ENCODE results near the gene TBC1D12.
A peak's percentile ranks its signal among the peaks of the same experiment; 100 is the strongest.

GRCh38 chr10:94500063-94500462, 97.7 kb downstream of the TBC1D12 start:
- TF ChIP-seq, protein P1, sequence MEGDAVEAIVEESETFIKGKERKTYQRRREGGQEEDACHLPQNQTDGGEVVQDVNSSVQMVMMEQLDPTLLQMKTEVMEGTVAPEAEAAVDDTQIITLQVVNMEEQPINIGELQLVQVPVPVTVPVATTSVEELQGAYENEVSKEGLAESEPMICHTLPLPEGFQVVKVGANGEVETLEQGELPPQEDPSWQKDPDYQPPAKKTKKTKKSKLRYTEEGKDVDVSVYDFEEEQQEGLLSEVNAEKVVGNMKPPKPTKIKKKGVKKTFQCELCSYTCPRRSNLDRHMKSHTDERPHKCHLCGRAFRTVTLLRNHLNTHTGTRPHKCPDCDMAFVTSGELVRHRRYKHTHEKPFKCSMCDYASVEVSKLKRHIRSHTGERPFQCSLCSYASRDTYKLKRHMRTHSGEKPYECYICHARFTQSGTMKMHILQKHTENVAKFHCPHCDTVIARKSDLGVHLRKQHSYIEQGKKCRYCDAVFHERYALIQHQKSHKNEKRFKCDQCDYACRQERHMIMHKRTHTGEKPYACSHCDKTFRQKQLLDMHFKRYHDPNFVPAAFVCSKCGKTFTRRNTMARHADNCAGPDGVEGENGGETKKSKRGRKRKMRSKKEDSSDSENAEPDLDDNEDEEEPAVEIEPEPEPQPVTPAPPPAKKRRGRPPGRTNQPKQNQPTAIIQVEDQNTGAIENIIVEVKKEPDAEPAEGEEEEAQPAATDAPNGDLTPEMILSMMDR (conservative IDR thresholded peaks at IDR 0.05; ENCODE audit: low read length): peak; percentile 66
- TF ChIP-seq EZH2phosphoT487 (IDR thresholded peaks at IDR 0.05; ENCODE audit: borderline replicate concordance, low read depth, low read length): no peak

Measured in OCI-LY7 (cell line).